K562 (cell line): ENCODE measurements around the gene DPP4. TPM values are rescaled to one million over a fixed set of nuclear protein-coding genes. Genes with fewer than 3 reads are reported as not detected.

Experiments
- ATAC-seq: fragments of 200-7000 bp; cut with Tn5 transposase; 3 replicates; pipeline ENCODE4 v1.9.1; 2020; ENCODE audit warnings: moderate library complexity
- BruUV-seq: library from RNA; stranded (reverse); fragments of 400-500 nt; replicated peaks from 2 replicates; lab custom pipeline; 2021; lab: Mats Ljungman, UMichigan
- CTCF ChIA-PET: fragments of 300-600 bp; formaldehyde crosslinking; extraction: SDS; loops from one replicate; lab custom pipeline; 2021; ENCODE audit warnings: low intra/inter-chr PET ratio; lab: Yijun Ruan, JAX
- POLR2A ChIA-PET: fragments of 300-600, 350-650 bp; sonication (Branson Sonifier 250); formaldehyde crosslinking; extraction: SDS; loops from one replicate; lab custom pipeline; 2021; ENCODE audit warnings: antibody characterized with exemption, inconsistent platforms; lab: Yijun Ruan, JAX
- DNase-seq, 4 experiments: peaks; one replicate each; pipeline versions ENCODE4 v3.0.0 to v3.0.0-alpha.2; 2011 to 2018; ENCODE audit warnings: low spot score in 3 of 4, mixed read lengths in 3 of 4; ENCODE audit errors: extremely low read depth in 1 of 4
- FAIRE-seq: peaks from 2 replicates; lab custom pipeline; 2011; peaks lifted over from hg19 to GRCh38; lab: Jason Lieb, UNC
- H2AFZ ChIP-seq: 2 replicates; pipeline ENCODE4 v1.6.0; 2011; ENCODE audit warnings: low read depth, low read length, control low read depth, inconsistent platforms
- H3K27ac ChIP-seq: fragments of 200-600 bp; 3 replicates; pipeline ENCODE4 v1.8.0; 2011; ENCODE audit warnings: low read depth, mild to moderate bottlenecking, control low read depth, inconsistent platforms, low read length, moderate library complexity, mixed read lengths; ENCODE audit errors: extremely low read depth
- H3K27me3 ChIP-seq, 2 experiments: fragments of 300-600 bp in 1 of 2; 2 replicates in 1 of 2; 3 replicates in 1 of 2; pipeline versions ENCODE4 v1.6.0 to v1.8.0; 2011; ENCODE audit warnings: inconsistent platforms in 2 of 2, low read length in 2 of 2, mild to moderate bottlenecking in 1 of 2, mixed read lengths in 1 of 2, moderate library complexity in 1 of 2; ENCODE audit not compliant: control insufficient read depth in 2 of 2, insufficient read depth in 2 of 2
- H3K36me3 ChIP-seq: fragments of 300-600 bp; 3 replicates; pipeline ENCODE4 v1.8.0; 2011; ENCODE audit warnings: mild to moderate bottlenecking, low read length, inconsistent platforms; ENCODE audit not compliant: control insufficient read depth, insufficient read depth
- H3K4me1 ChIP-seq, 2 experiments: fragments of 200-600 bp in 1 of 2; replicated peaks in 1 of 2; 2 replicates in 1 of 2; 3 replicates in 1 of 2; pipeline versions ENCODE4 v1.5.1 to v1.8.0; 2011; ENCODE audit warnings: inconsistent platforms in 2 of 2, low read length in 2 of 2, mild to moderate bottlenecking in 1 of 2, mixed read lengths in 1 of 2, moderate library complexity in 1 of 2; ENCODE audit not compliant: control insufficient read depth in 2 of 2, insufficient read depth in 2 of 2
- H3K4me2 ChIP-seq: 2 replicates; pipeline ENCODE4 v1.6.1; 2011; ENCODE audit warnings: low read length, control low read depth, inconsistent platforms, mixed read lengths; ENCODE audit not compliant: insufficient read depth
- H3K4me3 ChIP-seq: fragments of 200-600 bp; sonication (generic), shearing (Covaris generic); 2 replicates; pipeline ENCODE4 v1.5.1; 2016; ENCODE audit warnings: control low read depth, inconsistent platforms
- H3K79me2 ChIP-seq: fragments of 200-600 bp; 3 replicates; pipeline ENCODE4 v1.8.0; 2011; ENCODE audit warnings: low read length, inconsistent platforms; ENCODE audit not compliant: control insufficient read depth, insufficient read depth
- H3K9ac ChIP-seq, 2 experiments: 2 replicates each; pipeline versions ENCODE4 v1.6.0 to v1.6.1; 2011; ENCODE audit warnings: low read depth in 2 of 2, low read length in 2 of 2, control low read depth in 1 of 2, inconsistent platforms in 1 of 2, mild to moderate bottlenecking in 1 of 2, mixed read lengths in 1 of 2; ENCODE audit not compliant: insufficient read depth in 1 of 2
- H3K9me1 ChIP-seq: one replicate; pipeline ENCODE4 v1.6.0; 2011; ENCODE audit warnings: inconsistent platforms, mild to moderate bottlenecking, low read length, moderate library complexity; ENCODE audit not compliant: control insufficient read depth, insufficient read depth
- H3K9me3 ChIP-seq: replicated peaks from 2 replicates; pipeline ENCODE4 v1.5.1; 2011; ENCODE audit warnings: low read depth, low read length, inconsistent platforms; ENCODE audit not compliant: control insufficient read depth, insufficient read depth
- H4K20me1 ChIP-seq: replicated peaks from 2 replicates; pipeline ENCODE4 v1.6.1; 2011; ENCODE audit warnings: low read length, inconsistent platforms, mixed read lengths; ENCODE audit not compliant: control insufficient read depth, insufficient read depth
- CREM ChIP-seq: IDR thresholded peaks from 2 replicates; pipeline ENCODE4 v1.6.1; 2014; ENCODE audit warnings: antibody characterized with exemption, low read depth
- DIDO1 ChIP-seq: fragments of 450-650 bp; IDR thresholded peaks from 2 replicates; pipeline ENCODE4 v1.6.1; 2016; ENCODE audit warnings: low read depth, missing biosample characterization, missing genetic modification characterization
- ESRRB ChIP-seq: fragments of 250-450 bp; sonication (Bioruptor Pico); IDR thresholded peaks from 2 replicates; pipeline ENCODE4 v1.5.0; 2020; ENCODE audit warnings: mild to moderate bottlenecking, moderate library complexity, borderline replicate concordance
- NR2F6 ChIP-seq: fragments of 450-650 bp; formaldehyde crosslinking; IDR thresholded peaks from 2 replicates; pipeline ENCODE4 v1.4.0; 2020; ENCODE audit warnings: mild to moderate bottlenecking
- POU5F1 ChIP-seq: fragments of 150-350 bp; IDR thresholded peaks from 2 replicates; pipeline ENCODE4 v1.6.1; 2014; ENCODE audit warnings: borderline replicate concordance, low read length, low read depth, mild to moderate bottlenecking; ENCODE audit not compliant: partially characterized antibody
- RFX7 ChIP-seq: fragments of 250-450 bp; sonication (Bioruptor Pico); IDR thresholded peaks from 2 replicates; pipeline ENCODE4 v1.5.1; 2021; ENCODE audit warnings: mild to moderate bottlenecking
- RREB1 ChIP-seq: fragments of 250-450 bp; sonication (Bioruptor Pico); IDR thresholded peaks from 2 replicates; pipeline ENCODE4 v1.4.0; 2020
- TEAD2 ChIP-seq: fragments of 450-650 bp; IDR thresholded peaks from 2 replicates; pipeline ENCODE4 v1.6.1; 2016; ENCODE audit warnings: missing genetic modification characterization, control low read depth, missing compliant biosample characterization
- THRB ChIP-seq: fragments of 450-650 bp; formaldehyde crosslinking; conservative IDR thresholded peaks from 2 replicates; pipeline ENCODE4 v1.4.0; 2022; ENCODE audit warnings: mild to moderate bottlenecking, missing genetic modification characterization
- ZBTB43 ChIP-seq: sonication (generic); formaldehyde crosslinking; IDR thresholded peaks from 2 replicates; pipeline ENCODE4 v1.8.0; 2023; ENCODE audit warnings: mild to moderate bottlenecking, missing genetic modification reagents
- WGBS: fragments of 100-300 bp; shearing (Covaris generic); methylation state at CpG from one replicate; pipeline ENCODE4 v1.1.6; 2016; ENCODE audit warnings: low coverage, mixed read lengths; ENCODE audit not compliant: insufficient coverage; ENCODE audit errors: missing lambda C conversion rate; 5-methylcytosine and 5-hydroxymethylcytosine counted together
- in situ Hi-C: fragments of 300-500 bp; cut with MboI; formaldehyde crosslinking; loops from 4 replicates; pipeline ENCODE4 v1.15.0; 2018; ENCODE audit warnings: inconsistent platforms, mixed read lengths
- intact Hi-C: fragments of 100-400 bp; cut with micrococcal nuclease; formaldehyde crosslinking; loops from 2 replicates; pipeline ENCODE4 v1.14.2; 2022
- polyA plus RNA-seq, 8 experiments: library from polyadenylated mRNA; depleted of rRNA in 4 of 8; stranded (reverse) in 5 of 8; unstranded in 3 of 8; fragments of >200 nt; fragmentation: Nextera tagmentation in 2 of 8; fragmentation: Illumina TruSeq in 1 of 8; extraction: Ambion mirVana in 2 of 8; extraction: Trizol in 1 of 8; gene quantifications; 2 replicates each; pipeline versions ENCODE4 v1.2.1 to v1.2.3, GENCODE V29; 2011 to 2014; ENCODE audit warnings: inconsistent platforms in 1 of 8, missing spikeins in 1 of 8
- total RNA-seq, 7 experiments: library from RNA; depleted of rRNA in 6 of 7; stranded (reverse); fragments of >200 nt in 6 of 7; fragmentation: Illumina TruSeq in 2 of 7; extraction: Trizol in 2 of 7; gene quantifications; 2 replicates each; pipeline versions ENCODE4 v1.2.1 to v1.2.3, GENCODE V29; 2011 to 2021; ENCODE audit warnings: low replicate concordance in 1 of 7
- TF ChIP-seq, protein P1 (sequence below): fragments of 250-450 bp; sonication (Bioruptor Pico); IDR thresholded peaks from 2 replicates; pipeline ENCODE4 v1.8.0; 2021; ENCODE audit warnings: borderline replicate concordance, mild to moderate bottlenecking, moderate library complexity; ENCODE audit not compliant: poor library complexity, severe bottlenecking
- TF ChIP-seq, protein P2 (sequence below): fragments of 450-650 bp; IDR thresholded peaks from 2 replicates; pipeline ENCODE4 v1.6.1; 2016

DPP4 gene
- total and polyA plus RNA-seq, 9 of the 15 experiments (the other 6 are each of a cell fraction or from before 2014, with no cell fraction given), result 0.11 TPM; not detected in 8

- in situ Hi-C loops, result no loop called here
- POLR2A ChIA-PET, result interaction anchor here (0.8 kb wide), 1 partner anchor 1801 kb away, joined by 4 read pairs; no protein-coding TSS in a partner anchor
- H3K4me1 ChIP-seq, result no peaks in the 10 kb centered on the region
- TF ChIP-seq, protein P1, sequence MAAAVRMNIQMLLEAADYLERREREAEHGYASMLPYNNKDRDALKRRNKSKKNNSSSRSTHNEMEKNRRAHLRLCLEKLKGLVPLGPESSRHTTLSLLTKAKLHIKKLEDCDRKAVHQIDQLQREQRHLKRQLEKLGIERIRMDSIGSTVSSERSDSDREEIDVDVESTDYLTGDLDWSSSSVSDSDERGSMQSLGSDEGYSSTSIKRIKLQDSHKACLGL (CRISPR knock-in tag), result no peak
- TF ChIP-seq RFX7 (CRISPR knock-in tag) (no peak), TEAD2 (tag) (no peak), RREB1 (no peak), DIDO1 (tag) (no peak), POU5F1 (no peak), NR2F6 (CRISPR knock-in tag) (no peak), CREM (no peak), ZBTB43 (CRISPR knock-in tag) (no peak), ESRRB (CRISPR knock-in tag) (no peak), THRB (no peak)
- TF ChIP-seq, protein P2, sequence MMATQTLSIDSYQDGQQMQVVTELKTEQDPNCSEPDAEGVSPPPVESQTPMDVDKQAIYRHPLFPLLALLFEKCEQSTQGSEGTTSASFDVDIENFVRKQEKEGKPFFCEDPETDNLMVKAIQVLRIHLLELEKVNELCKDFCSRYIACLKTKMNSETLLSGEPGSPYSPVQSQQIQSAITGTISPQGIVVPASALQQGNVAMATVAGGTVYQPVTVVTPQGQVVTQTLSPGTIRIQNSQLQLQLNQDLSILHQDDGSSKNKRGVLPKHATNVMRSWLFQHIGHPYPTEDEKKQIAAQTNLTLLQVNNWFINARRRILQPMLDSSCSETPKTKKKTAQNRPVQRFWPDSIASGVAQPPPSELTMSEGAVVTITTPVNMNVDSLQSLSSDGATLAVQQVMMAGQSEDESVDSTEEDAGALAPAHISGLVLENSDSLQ, result no peak
Measured at GRCh38 chr2:162071001-162071400, 3.0 kb downstream of the DPP4 start.

More at GRCh38 chr2:162071001-162071400, 3.0 kb downstream of the DPP4 start:
- no peak overlapping the region for H3K27ac ChIP-seq
- 0 out of 5 replicates have a peak, but pooled peaks cover 0 to 9% of the 10 kb centered on the region in 2 experiments for H3K27me3 ChIP-seq
- no peak for ATAC-seq
- CTCF ChIA-PET, result no interaction called here
- no peaks in the 10 kb centered on the region for H4K20me1 ChIP-seq
- no peak for DNase-seq
- H3K9me3 ChIP-seq, result no peaks in the 10 kb centered on the region; the same call in 1 of the 2 replicates
- 0% methylated on average over 2 of the region's 2 CpGs for WGBS
- H3K4me3 ChIP-seq, result no peak overlapping the region
- H3K79me2 ChIP-seq, result no peaks in the 10 kb centered on the region
- BruUV-seq, result no TSS peak
- H3K9ac ChIP-seq, result no peak overlapping the region
- no peak for FAIRE-seq
- no peak overlapping the region for H2AFZ ChIP-seq
- H3K9me1 ChIP-seq, result no peaks in the 10 kb centered on the region
- no peak overlapping the region for H3K4me2 ChIP-seq
- H3K36me3 ChIP-seq, result no peaks in the 10 kb centered on the region
- intact Hi-C loops, result no loop called here
